KG1 (cell line): ENCODE data around the gene SEPSECS.
"Not testable (repeated sequence)": the region's sequence is repeated elsewhere in the genome, so short reads cannot be mapped to it uniquely, and the experiment has no call there.

Experiments used
- DNase-seq: peaks from one replicate; lab custom pipeline; 2025; lab: John Stamatoyannopoulos, UW

SEPSECS gene

DNA sequence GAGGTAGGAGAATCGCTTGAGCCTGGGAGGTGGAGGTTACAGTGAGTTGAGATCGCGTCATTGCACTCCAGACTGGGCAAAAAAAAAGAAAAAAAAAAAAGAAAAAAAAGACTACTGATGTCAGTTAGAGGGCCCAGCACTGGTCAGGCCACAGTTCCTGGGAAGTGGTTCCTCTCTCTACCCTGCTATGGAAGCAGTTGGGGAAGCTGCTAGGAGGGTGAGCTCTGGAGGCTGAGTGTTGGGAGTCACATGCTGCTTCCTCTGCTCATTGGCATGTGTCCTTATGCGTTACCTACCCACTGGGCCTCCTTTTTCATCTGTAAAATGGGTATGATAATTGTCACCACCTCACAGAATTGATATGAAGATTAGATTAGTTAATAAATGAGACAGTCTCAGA lies 50.7 kb downstream of the SEPSECS start:
- no peak for DNase-seq

DNA sequence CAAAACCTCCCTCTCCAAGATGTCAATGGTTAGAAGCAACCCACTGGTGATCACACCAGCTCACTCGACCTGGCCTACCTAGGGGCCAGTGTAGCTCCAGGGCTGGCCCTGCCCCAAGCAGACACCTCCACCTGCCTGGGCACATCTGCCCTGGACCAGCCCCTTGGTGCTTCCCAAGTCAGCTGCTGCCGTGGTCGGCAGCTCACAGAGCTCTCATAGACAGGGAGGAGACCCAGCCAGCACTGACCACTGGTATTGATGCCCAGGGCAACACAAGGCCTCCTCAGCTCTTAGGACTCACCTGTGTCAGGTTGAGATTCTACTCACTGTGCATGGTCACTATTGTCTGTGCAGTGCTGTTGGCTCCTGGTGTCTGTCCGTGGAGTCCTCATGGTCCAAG lies 51.7 kb downstream of the SEPSECS start:
- DNase-seq: no peak

DNA sequence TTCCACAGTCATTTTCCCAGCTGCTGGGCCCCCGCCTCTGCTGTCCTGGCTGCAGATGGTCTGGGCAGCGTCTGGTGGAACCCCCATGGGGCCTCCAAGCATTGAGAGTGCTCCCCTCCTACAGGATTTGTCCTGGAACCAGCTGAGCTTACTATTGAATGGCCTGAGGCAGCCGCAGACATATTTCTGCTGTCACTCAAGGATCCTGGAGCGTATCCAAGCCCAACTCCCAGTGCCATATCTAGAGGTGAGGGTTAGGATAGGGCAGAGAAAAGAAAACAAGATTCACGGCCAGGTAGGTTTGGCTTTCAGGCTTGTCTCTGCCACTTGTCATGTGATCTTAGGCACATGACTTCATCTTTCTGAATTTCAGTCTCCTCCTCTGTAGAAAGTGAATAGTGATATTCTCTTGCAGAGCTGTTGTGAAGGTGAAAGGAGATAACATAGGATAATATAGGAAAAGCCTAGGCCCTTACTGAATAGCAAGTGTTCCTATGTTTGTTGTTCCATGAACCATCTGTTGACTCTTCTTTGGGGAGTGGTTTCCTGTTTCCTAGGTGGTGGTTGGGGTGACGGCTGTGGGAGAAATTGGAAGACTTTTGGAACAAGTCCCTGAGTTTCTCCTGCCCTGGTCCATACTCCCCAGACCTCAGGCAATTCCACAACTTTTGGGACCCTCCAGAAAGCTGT lies 52.3 kb downstream of the SEPSECS start:
- DNase-seq: no peak

DNA sequence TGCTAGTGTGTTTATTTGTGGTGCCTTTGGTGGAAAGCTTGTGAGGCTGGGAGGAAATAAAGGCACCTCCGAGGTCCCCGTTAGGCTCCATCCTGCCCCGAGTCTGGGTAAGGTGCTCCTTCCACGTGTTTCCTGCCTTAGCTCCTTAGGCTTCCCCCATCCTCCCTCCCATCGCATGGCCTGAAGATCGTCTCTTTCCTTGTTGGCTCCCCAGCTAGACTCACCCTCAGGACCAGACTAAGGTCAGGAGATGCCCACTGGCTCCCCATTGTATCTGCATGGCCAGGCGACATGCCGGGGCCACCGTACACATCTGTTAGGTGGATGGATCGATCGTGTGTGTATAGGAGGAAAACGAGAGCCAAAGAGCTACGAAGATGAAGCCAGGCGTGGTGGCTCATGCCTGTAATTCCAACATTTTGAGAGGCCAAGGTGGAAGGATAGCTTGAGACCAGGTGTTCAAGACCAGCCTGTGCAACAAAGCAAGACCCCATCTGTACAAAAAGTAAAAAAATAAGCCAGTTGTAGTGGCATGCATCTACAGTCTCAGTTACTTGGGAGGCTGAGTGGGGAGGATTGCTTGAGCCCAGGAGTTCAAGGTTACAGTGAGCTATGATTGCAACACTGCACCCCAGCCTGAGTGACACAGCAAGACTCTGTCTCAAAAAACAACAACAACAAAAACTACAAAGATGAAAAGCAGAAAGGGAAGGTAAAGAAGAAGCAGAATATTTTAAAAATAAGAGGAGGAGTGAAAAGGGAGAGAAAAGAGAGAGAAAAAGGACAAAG lies 53.7 kb downstream of the SEPSECS start:
- no peak for DNase-seq

DNA sequence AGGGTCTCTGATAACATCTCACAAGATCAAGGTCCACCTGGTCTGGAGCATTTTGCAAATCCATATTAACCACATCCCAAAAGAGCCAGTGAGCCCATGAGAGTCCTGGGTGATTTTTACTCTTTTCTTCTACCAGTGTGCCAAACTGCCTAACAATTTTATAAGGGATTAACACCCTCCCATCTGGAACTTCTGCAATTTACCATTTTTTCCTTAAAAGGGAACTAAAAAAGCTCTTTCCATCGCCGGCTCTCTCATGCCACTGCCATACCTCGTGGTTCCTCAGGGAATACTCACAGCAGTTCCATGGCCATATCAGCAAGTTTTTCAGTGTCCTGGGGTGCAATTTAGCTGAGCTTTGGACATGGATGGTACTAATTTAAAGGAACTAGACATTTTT lies 55.7 kb downstream of the SEPSECS start:
- no peak for DNase-seq

DNA sequence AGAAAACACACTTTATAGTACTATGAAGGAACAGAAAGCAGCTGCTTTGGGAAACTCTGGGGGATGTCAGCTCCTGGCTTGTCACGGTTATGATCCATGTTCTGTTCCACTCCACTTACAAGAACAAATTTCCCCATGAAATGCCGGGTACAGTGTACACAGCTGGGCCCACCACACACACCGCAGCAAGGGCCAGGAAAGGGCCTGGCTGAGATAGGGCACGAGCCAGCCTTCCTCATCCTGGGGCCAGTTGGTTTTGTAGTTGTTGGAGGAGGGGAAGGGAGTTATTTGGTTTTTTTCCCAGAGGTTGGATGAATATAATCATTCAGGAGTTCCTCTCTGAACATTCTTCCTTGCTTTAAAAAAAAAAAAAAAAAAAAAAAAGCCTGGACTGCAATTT lies 56.8 kb downstream of the SEPSECS start:
- DNase-seq: no peak

DNA sequence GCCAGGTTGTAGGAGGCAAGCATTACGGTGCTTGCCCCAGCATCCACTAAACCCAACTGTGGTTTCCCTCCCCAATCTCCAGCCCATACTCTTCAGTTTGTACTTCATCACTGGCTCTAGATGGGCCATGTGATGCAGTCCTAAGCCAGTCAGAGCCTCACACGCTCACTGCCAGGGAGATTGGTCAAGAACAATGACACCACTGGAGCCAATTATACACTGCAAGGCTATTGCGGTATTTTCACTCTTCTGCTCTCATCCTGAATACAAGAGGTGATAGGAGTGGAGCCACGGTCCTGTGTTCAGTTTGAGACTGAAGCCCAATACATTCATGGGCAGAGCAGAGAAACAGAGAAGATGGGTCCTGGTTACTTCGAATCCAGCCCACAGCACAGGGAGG lies 58.4 kb downstream of the SEPSECS start:
- no peak for DNase-seq

DNA sequence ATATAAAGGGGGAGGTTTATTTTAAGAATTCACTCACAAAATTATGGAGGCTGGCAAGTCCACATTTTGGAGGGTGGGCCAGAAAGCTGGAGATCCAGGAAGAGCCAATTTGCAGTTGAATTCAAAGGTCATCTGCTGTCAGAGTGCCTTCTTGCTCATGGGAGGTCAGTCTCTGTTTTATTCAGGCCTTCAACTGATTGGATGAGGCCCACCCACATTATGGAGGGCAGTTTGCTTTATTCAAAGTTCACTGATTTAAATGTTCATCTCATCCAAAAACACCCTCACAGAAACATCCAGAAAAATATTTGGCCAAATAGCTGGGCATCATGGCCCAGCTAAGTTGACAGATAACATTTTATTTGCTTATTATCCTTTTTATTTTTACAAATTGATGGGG lies 59.5 kb downstream of the SEPSECS start:
- DNase-seq: no peak

DNA sequence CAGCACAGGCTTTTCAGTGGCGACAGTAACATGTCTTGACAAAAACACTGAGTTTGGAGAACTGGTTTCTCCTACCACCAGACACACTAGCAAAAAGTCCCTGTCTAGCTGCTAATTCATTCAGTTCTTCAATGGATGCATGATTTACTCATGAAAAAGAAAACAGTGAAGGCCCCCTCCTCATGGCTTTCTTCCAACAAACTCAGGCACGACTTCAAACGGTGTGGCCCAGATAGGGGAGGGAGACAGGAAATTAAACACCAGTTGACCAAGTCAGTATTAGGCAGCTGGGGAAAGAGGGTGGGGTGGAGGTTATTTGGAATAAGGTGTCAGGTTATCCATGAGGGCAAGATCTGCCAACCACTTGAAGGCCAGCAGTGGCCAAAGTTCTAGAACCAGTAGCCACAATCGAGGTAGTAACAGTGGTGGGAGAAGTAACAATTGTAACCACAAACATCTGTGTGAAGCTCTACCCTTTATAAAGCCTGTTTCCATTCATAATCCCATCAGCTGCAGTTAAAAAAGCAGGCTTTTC lies 60.2 kb downstream of the SEPSECS start:
- no peak for DNase-seq

DNA sequence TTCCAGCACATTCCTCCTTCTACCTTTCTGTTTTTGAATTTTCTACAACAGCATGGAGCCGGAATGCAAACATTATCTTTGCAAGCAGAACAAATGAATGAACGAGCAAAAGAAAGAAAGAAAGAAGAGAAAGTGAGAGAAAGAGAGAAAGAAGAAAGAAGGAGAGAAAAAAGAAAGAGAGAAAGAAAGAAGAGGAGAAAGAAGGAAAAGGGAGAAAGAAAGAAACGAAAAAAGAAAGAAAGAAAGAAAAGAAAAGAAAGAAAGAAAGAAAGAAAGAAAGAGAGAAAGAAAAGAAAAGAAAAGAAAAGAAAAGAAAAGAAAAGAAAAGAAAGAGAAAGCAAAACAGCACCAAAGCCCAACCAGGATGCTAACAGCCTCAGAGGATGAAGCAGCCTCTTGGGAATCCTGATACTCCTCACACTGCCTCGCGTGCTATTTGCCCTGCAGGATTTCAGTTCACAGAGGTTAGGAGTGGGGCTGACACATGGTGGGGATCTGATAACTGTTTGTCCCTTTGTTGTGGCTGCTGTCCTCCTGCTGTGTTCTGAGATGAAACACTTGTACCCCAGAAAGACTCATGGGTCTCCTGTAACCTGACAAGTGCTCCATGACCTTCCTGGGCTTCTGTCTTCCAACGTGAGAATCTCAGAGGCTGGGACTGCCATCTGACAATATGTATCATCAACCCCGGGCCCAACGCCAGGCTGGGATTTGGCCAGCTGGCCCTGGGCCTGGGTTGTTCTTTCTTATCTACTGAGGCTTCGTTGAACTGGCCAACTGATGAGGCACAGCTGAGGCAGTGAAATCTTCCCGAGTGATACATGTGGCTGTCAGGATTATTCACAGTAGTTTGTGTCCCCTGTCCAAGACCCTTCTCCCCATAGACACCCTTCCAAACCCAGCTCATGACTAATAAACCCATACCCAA lies 61.0 kb downstream of the SEPSECS start:
- no peak for DNase-seq

DNA sequence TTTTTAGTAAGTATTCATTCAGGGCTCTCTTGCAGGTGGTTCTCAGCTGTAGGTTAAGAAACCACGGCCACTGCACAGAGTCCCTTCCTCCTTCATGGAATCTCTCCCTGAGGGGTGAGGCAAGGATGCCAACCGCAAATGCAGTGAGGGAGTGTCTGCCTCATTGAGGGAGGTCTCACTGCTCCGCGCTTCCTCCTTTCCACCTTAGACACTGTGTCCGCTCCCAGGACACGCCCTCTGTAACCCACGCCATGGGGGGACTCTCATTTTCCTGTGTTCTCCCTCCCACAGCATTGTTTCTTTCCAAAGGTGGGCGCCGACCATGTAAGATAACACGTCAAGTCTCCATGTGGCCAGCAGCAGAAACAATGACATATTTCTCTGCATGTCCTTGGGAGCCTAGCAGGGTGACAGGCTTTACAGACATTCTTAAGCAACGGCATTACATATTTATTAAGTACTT lies 63.2 kb downstream of the SEPSECS start:
- DNase-seq: no peak

DNA sequence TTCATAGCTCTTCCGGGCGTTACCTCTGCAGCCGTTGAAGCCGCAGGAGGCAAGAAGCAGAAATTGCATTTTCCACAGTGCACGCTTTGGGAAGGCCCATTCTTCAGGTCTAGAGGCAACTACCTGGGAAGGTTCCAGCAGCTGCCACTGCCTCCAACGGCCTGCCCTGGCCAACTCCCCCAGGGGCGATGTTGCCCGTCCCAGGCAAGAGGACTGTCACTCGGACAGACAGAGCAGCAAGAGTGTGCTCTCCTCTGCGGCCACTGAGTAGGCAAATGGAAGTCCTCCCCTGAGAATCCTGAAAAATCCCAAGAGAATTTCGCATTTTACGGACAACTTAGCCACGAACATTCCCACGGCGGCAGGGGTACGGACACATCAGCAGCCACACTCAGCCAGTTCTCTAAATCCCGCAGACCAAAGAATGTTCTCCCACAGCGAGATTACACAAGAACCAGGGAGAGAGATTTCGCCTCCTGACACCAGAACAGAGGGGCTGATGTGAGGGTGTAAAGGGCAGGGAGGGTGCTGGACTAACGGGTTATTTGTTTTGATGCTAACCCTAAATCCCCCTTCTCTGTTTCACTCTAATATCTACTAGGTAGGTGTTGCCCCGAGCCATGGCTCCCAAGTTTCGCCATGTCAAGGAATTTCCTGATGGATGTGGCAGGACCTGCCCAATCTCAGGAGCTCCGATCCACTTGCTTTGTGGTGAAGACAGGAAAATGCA lies 63.8 kb downstream of the SEPSECS start:
- no peak for DNase-seq

DNA sequence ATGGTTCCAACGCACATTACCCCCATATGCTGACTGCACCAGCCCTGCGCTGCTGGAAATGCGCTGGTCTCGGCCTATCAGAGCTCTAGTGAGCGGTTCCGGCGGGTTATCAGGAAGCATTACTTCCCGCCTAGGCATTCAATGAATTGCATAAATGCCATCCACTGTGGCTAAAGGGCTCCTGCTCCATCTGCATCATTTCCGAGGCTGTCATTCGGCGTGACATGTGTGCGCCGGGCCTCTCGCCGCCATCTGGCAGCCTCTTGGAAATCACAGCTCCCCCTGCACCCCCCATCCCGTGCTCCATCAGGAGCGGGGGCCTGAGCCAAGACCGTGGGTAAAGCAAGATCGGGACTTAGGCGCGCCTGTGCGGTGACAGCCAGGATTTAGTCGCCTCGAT lies 64.4 kb downstream of the SEPSECS start:
- DNase-seq: no peak

DNA sequence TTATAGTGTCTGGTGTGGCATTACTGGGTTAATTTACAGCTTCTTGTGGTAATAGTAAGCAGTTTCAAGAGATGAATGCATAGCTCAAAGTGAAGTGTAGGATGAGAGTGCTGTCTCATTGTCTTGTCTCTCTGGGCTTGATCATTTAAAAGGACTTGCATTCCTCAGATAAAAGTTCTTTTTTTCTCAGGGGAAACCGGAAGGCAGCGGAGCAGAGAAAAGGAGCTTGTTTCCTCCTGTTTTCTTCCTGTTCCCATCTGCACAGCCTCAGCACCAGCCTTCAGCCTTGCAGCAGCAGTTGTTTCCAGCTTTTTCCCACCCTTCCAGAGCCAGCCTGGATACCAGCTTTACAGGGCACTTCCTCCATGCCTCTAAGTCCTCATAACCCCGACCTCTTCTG lies 68.1 kb downstream of the SEPSECS start:
- no peak for DNase-seq

DNA sequence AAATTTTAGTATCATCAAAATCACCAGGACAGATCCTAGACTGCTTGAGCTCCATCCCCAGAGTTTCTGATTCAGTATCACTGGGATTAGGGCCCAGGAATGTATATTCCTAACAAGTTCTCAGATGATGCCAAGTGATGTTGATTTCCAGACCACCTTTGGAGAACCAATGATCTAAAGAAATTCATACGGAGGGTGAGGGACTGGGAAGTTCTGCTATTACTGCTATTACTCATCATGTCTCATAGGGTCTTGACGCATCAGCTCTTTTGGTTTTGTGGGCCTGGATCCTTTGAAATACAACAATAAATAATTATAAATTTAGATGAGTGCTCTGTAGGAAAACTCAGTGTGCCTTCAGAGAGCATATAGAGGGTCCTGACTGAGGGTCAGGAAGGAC lies 69.7 kb downstream of the SEPSECS start:
- no peak for DNase-seq

DNA sequence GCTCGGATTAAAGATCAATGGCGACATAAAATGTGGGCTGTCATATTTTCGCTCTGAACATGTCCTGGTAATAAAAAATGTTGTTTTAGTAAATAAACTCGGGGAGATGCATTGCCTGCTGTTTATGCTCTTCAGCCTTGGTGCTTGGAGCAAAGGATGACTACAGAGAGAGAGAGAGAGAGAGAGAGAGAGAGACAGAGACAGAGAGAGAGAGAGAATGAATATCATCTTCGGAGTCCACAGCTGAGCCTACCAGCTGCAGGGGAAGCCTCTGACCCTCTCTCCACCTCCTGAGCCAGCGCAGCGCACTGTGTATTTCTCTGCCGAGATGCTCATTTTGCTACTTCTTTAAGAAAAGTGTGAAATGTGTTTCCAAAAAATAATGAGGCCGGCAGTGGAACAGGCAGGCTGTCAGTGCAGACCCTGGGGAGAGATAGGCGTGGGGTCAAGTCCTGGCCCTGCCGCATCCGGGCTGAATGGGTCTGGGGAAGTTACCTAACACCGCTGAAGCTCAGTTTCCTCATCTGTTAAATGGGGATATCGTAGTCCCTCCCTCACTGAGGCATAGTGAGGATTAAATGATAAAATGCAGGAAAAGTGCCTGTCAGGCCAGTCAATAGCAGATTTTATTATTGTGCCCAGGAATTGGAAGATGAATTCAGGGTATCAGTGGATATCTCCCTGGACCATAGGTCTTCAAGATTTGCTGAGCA lies 71.0 kb downstream of the SEPSECS start:
- no peak for DNase-seq

DNA sequence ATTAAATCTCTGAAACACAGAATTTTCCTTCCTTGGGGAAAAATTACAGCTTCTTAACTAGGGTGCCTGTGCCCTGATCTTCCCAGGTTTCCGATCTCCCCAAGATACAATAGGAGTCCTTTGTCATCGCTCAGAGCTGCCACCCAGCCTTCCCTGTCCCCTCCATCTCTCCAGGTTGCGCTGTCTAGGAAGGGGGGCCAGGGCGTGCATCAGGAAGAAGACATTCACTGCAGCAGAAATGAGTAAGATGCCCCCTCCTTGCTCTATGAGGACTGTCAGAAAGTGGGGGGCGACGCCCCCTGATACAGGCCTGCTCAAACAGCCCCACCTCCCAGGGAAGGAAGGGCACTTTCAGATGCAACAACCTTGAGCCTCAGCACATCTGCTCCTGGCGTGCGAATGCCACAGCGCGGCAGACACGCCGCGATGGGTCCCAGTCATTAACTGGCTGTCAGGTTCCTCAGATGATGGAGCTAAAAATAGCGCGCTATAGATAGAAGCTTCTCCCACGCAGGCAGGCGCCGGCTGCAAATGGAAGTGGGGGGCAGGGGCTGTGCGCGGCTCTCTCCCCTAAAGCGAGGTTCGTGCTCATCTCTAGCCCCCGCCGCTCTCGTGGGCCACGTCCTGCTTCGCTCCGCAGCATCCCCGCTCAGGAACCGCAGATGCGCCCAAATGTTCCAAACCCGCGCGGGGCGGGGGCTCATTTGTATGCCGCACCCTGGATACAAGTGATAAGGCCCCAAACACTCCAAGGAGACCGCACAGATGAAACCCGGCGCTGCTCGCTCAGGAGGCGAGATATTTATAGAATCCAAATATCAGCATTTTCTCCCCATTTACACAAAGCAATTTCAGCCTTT lies 71.9 kb downstream of the SEPSECS start:
- no peak for DNase-seq

DNA sequence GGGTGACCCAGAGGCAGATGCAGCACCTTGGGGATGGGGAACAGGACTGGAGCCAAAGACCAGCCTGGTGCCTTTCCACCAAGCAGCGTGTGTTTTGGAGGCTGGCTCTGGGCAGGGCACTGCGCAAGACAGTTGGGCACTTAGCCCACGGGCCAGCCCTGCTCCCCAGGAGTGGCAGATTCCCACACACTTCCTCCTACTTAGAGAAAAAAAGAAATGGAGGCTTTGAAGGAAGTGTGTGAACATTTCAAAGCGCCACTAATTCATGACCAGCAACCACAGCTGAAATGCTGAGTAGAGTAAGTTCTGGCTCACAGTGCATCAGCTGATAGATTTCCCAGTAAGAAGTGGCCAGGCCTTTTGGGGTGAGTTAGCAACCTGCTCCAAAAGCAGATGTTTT lies 74.6 kb downstream of the SEPSECS start:
- DNase-seq: no peak

DNA sequence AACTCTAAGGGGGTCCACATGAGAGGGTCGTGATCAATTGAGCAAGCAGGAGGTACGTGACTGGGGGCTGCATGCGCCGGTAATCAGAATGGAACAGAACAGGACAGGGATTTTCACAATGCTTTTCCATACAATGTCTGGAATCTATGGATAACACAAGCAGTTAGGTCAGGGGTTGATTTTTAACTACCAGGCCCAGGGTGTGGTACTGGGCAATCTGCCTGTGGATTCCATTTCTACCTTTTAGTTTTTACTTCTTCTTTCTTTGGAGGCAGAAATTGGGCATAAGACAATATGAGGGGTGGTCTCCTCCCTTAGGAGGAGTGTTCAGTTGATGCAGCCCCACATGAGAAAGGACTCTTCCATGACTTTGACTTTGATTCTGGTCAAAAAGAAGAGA lies 76.8 kb downstream of the SEPSECS start:
- not testable (repeated sequence) for DNase-seq

DNA sequence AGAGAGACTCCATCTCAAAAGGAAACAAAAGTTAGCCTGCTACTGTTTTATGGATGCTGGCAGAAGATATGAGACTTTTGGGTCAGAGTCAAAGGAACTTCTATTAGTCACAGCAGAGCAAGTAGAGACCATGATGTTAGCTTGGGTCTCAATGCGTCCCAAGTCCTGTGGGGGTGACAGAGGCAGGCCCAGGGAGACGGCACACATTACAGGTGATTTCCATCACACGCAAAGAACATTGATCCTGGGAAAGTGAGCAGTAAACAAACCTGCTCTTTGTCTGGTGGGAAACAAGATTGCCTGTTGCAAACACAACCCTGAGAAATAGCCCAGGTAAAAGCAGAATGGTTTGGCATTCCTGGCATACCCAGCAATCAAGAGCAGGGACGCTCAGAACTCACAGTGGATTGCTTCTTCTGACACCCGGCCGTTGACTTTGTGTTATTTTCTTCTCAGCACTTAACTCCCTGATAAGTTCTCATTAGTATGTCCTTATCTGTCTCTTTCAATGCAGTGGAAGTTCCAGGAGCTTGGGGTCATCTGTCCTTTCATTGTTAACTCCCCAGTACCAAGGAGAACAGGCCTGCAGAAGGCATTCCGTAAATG lies 78.3 kb downstream of the SEPSECS start:
- no peak for DNase-seq
